HepG2 (cell line): ENCODE data around the gene ADGRG1. TPM values are rescaled to one million over a fixed set of nuclear protein-coding genes. Genes with fewer than 3 reads are reported as not detected.

Source experiments
- ATF4 ChIP-seq, 2 experiments: fragments of 450-650 bp in 1 of 2; sonication (generic) in 1 of 2; formaldehyde crosslinking; IDR thresholded peaks; 2 replicates each; pipeline versions ENCODE4 v1.5.0 to v1.8.0; 2020 to 2022; ENCODE audit warnings: mild to moderate bottlenecking in 1 of 2, missing genetic modification reagents in 1 of 2
- ATF5 ChIP-seq: sonication (generic); formaldehyde crosslinking; IDR thresholded peaks from 2 replicates; pipeline ENCODE4 v1.4.0; 2020; ENCODE audit warnings: mild to moderate bottlenecking, low read depth, missing genetic modification reagents
- CREB1 ChIP-seq, 2 experiments: fragments of 450-650 bp in 1 of 2; IDR thresholded peaks; 2 replicates each; pipeline ENCODE4 v1.6.1; 2016 to 2017; ENCODE audit warnings: control low read depth in 1 of 2, mild to moderate bottlenecking in 1 of 2, missing compliant biosample characterization in 1 of 2, missing genetic modification characterization in 1 of 2
- EZH2 ChIP-seq: conservative IDR thresholded peaks from 2 replicates; pipeline ENCODE4 v1.6.1; 2012; ENCODE audit warnings: mild to moderate bottlenecking, low read depth, low read length, moderate library complexity
- HOXA5 ChIP-seq: sonication (generic); formaldehyde crosslinking; IDR thresholded peaks from 2 replicates; pipeline ENCODE4 v1.4.0; 2020; ENCODE audit warnings: missing genetic modification reagents
- KAT8 ChIP-seq: IDR thresholded peaks from 2 replicates; pipeline ENCODE4 v1.6.1; 2016; ENCODE audit warnings: missing genetic modification reagents, missing compliant biosample characterization
- MED13 ChIP-seq: sonication (generic); formaldehyde crosslinking; IDR thresholded peaks from 2 replicates; pipeline ENCODE4 v1.5.0; 2020; ENCODE audit warnings: missing genetic modification reagents
- RARA ChIP-seq: IDR thresholded peaks from 2 replicates; pipeline ENCODE4 v1.6.1; 2016; ENCODE audit warnings: missing genetic modification reagents, missing compliant biosample characterization
- RARG ChIP-seq: sonication (generic); formaldehyde crosslinking; IDR thresholded peaks from 2 replicates; pipeline ENCODE4 v1.4.0; 2020; ENCODE audit warnings: low read depth, mild to moderate bottlenecking, missing genetic modification reagents
- SMAD1 ChIP-seq: sonication (generic); formaldehyde crosslinking; IDR thresholded peaks from 2 replicates; pipeline ENCODE4 v1.4.0; 2020; ENCODE audit warnings: missing genetic modification reagents, low read depth, mild to moderate bottlenecking, borderline replicate concordance
- SNRNP70 ChIP-seq: fragments of 200-400 bp; formaldehyde crosslinking; IDR thresholded peaks from 2 replicates; pipeline ENCODE4 v1.6.1; 2017; ENCODE audit warnings: mild to moderate bottlenecking, low read depth, low read length, moderate library complexity
- SOX5 ChIP-seq: IDR thresholded peaks from 2 replicates; pipeline ENCODE4 v1.6.1; 2016; ENCODE audit warnings: borderline replicate concordance
- TCF12 ChIP-seq, 2 experiments: fragments of 450-650 bp in 1 of 2; sonication (generic) in 1 of 2; formaldehyde crosslinking in 1 of 2; IDR thresholded peaks; 2 replicates each; pipeline versions ENCODE4 v1.6.1 to v1.8.0; 2017 to 2022; ENCODE audit warnings: antibody characterized with exemption in 1 of 2, mild to moderate bottlenecking in 1 of 2, missing genetic modification reagents in 1 of 2, moderate library complexity in 1 of 2
- TFE3 ChIP-seq: IDR thresholded peaks from 2 replicates; pipeline ENCODE4 v1.6.1; 2016
- ZFY ChIP-seq: sonication (generic); formaldehyde crosslinking; IDR thresholded peaks from 2 replicates; pipeline ENCODE4 v1.4.0; 2020; ENCODE audit warnings: missing genetic modification reagents
- ZNF337 ChIP-seq: sonication (generic); formaldehyde crosslinking; IDR thresholded peaks from 2 replicates; pipeline ENCODE4 v1.5.1; 2020; ENCODE audit warnings: missing genetic modification reagents, low read depth, mild to moderate bottlenecking, borderline replicate concordance
- ZNF350 ChIP-seq: sonication (generic); formaldehyde crosslinking; IDR thresholded peaks from 2 replicates; pipeline ENCODE4 v1.4.0; 2020; ENCODE audit warnings: mild to moderate bottlenecking, low read depth, missing genetic modification reagents, borderline replicate concordance
- ZNF446 ChIP-seq: sonication (generic); formaldehyde crosslinking; IDR thresholded peaks from 2 replicates; pipeline ENCODE4 v1.5.0; 2020; ENCODE audit warnings: mild to moderate bottlenecking, missing genetic modification reagents
- ZNF468 ChIP-seq: sonication (generic); formaldehyde crosslinking; IDR thresholded peaks from 2 replicates; pipeline ENCODE4 v1.8.0; 2022; ENCODE audit warnings: mild to moderate bottlenecking, moderate library complexity, missing genetic modification reagents
- ZNF501 ChIP-seq: sonication (generic); formaldehyde crosslinking; IDR thresholded peaks from 2 replicates; pipeline ENCODE4 v1.5.1; 2020; ENCODE audit warnings: mild to moderate bottlenecking, moderate library complexity, missing genetic modification reagents
- ZNF616 ChIP-seq: sonication (generic); formaldehyde crosslinking; IDR thresholded peaks from 2 replicates; pipeline ENCODE4 v1.5.0; 2020; ENCODE audit warnings: low read depth, mild to moderate bottlenecking, missing genetic modification reagents
- ZNF687 ChIP-seq: sonication (generic); formaldehyde crosslinking; IDR thresholded peaks from 2 replicates; pipeline ENCODE4 v1.5.1; 2020; ENCODE audit warnings: mild to moderate bottlenecking, missing genetic modification reagents, moderate library complexity
- ZNF720 ChIP-seq: sonication (generic); formaldehyde crosslinking; IDR thresholded peaks from 2 replicates; pipeline ENCODE4 v1.4.0; 2020; ENCODE audit warnings: missing genetic modification reagents
- ZNF891 ChIP-seq: sonication (generic); formaldehyde crosslinking; IDR thresholded peaks from 2 replicates; pipeline ENCODE4 v1.5.0; 2020; ENCODE audit warnings: mild to moderate bottlenecking, missing genetic modification reagents
- polyA plus RNA-seq, 8 experiments: library from polyadenylated mRNA; depleted of rRNA in 3 of 8; stranded (reverse) in 7 of 8; unstranded in 1 of 8; fragments of >200 nt; fragmentation: Illumina TruSeq in 4 of 8; extraction: Trizol in 4 of 8; gene quantifications; 2 replicates each; pipeline versions ENCODE4 v1.2.1 to v1.2.3, GENCODE V29; 2011 to 2016; ENCODE audit warnings: low read depth in 4 of 8, missing spikeins in 1 of 8, mixed read lengths in 1 of 8; ENCODE audit not compliant: insufficient read depth in 1 of 8
- total RNA-seq, 5 experiments: library from RNA; depleted of rRNA; stranded (reverse); fragments of >200 nt; fragmentation: Illumina TruSeq; extraction: Trizol; gene quantifications; 2 replicates each; pipeline ENCODE4 v1.2.3, GENCODE V29; 2016; ENCODE audit warnings: low read depth in 1 of 5

The ADGRG1 gene
- total and polyA plus RNA-seq, 2 of the 13 experiments (the other 11 are each of a cell fraction or from before 2014, with no cell fraction given), result 2.7 to 5.9 TPM

- TF ChIP-seq ZNF687 (CRISPR knock-in tag), result peak; percentile 70
- TF ChIP-seq TCF12 (IDR thresholded peaks at IDR 0.05), result no peak
- no peak for TF ChIP-seq TCF12 (CRISPR knock-in tag; IDR thresholded peaks at IDR 0.05)
- no peak for TF ChIP-seq ZNF468 (CRISPR knock-in tag)
- no peak for TF ChIP-seq ZFY
- no peak for TF ChIP-seq ZNF350 (CRISPR knock-in tag)
- no peak for TF ChIP-seq MED13 (CRISPR knock-in tag)
- TF ChIP-seq ZNF616, result no peak
- TF ChIP-seq ATF4 (CRISPR knock-in tag; IDR thresholded peaks at IDR 0.05), result no peak
- no peak for TF ChIP-seq EZH2
- no peak for TF ChIP-seq ATF5
- TF ChIP-seq SNRNP70, result no peak
- no peak for TF ChIP-seq SMAD1 (CRISPR knock-in tag)
- TF ChIP-seq ZNF446 (CRISPR knock-in tag), result no peak
- TF ChIP-seq CREB1 (IDR thresholded peaks at IDR 0.05), result no peak
- TF ChIP-seq CREB1 (CRISPR knock-in tag; IDR thresholded peaks at IDR 0.05), result no peak
- no peak for TF ChIP-seq RARG (CRISPR knock-in tag)
- TF ChIP-seq ZNF720, result no peak
- TF ChIP-seq ZNF891, result 0 out of 2 replicates have a peak, but pooled peaks have one; percentile 50
- no peak for TF ChIP-seq TFE3 (CRISPR knock-in tag)
- no peak for TF ChIP-seq ZNF337 (CRISPR knock-in tag)
- TF ChIP-seq KAT8 (CRISPR knock-in tag), result no peak
- no peak for TF ChIP-seq RARA (CRISPR knock-in tag)
- no peak for TF ChIP-seq HOXA5 (CRISPR knock-in tag)
- no peak for TF ChIP-seq ZNF501 (CRISPR knock-in tag)
- no peak for TF ChIP-seq SOX5
These were observed 73.4 kb downstream of the ADGRG1 start (continued) for GRCh38 chr16:57701759-57702371.
